CD4-positive, alpha-beta T cell treated with Interleukin-2 at 100 ng/mL for 4 hours (primary cell): ENCODE results near the gene RALBP1.
A peak's percentile ranks its signal among the peaks of the same experiment; 100 is the strongest.
"Not testable (repeated sequence)": the region's sequence is repeated elsewhere in the genome, so short reads cannot be mapped to it uniquely, and the experiment has no call there.

Source experiments
- DNase-seq: peaks from one replicate; pipeline ENCODE4 v3.0.0-alpha.2; 2020; ENCODE audit warnings: low spot score

RALBP1 gene

GRCh38 chr18:9474983-9475642 is at the start of gene RALBP1:
RALBP1 (plus strand) TSS chr18:9475513; CDS start chr18:9513046, 37,533 bp downstream.
- peak; percentile 98 for DNase-seq

GRCh38 chr18:9426753-9427152 is 48.6 kb upstream of the RALBP1 start:
- DNase-seq = no peak

GRCh38 chr18:9428301-9428706 is 47.0 kb upstream of the RALBP1 start:
- DNase-seq = no peak

- DNase-seq = no peak
Measured at GRCh38 chr18:9428862-9429661, 46.3 kb upstream of the RALBP1 start.

GRCh38 chr18:9429662-9429993 is 45.7 kb upstream of the RALBP1 start:
- no peak for DNase-seq

GRCh38 chr18:9430315-9430714 is 45.0 kb upstream of the RALBP1 start:
- DNase-seq = not testable (repeated sequence)

GRCh38 chr18:9431296-9431695 is 44.0 kb upstream of the RALBP1 start:
- no peak for DNase-seq

GRCh38 chr18:9433122-9433521 is 42.2 kb upstream of the RALBP1 start:
- DNase-seq = not testable (repeated sequence)

- DNase-seq = no peak
Measured at GRCh38 chr18:9433671-9434121, 41.6 kb upstream of the RALBP1 start.

- no peak for DNase-seq
Measured at GRCh38 chr18:9434122-9434701, 41.1 kb upstream of the RALBP1 start.

- DNase-seq = no peak
Measured at GRCh38 chr18:9435041-9435440, 40.3 kb upstream of the RALBP1 start.

- no peak for DNase-seq
Measured at GRCh38 chr18:9436206-9436929, 38.9 kb upstream of the RALBP1 start.

- no peak for DNase-seq
Measured at GRCh38 chr18:9437021-9437437, 38.3 kb upstream of the RALBP1 start.

GRCh38 chr18:9437672-9438071 is 37.6 kb upstream of the RALBP1 start:
- no peak for DNase-seq

GRCh38 chr18:9441061-9441460 is 34.3 kb upstream of the RALBP1 start:
- no peak for DNase-seq

GRCh38 chr18:9444549-9444948 is 30.8 kb upstream of the RALBP1 start:
- no peak for DNase-seq

- no peak for DNase-seq
Measured at GRCh38 chr18:9446839-9447238, 28.5 kb upstream of the RALBP1 start.

GRCh38 chr18:9447334-9447733 is 28.0 kb upstream of the RALBP1 start:
- no peak for DNase-seq

GRCh38 chr18:9449600-9450414 is 25.5 kb upstream of the RALBP1 start:
- DNase-seq = no peak

- not testable (repeated sequence) for DNase-seq
Measured at GRCh38 chr18:9450920-9451319, 24.4 kb upstream of the RALBP1 start.

GRCh38 chr18:9453283-9453682 is 22.0 kb upstream of the RALBP1 start:
- DNase-seq = no peak
